Mucosa of gallbladder (tissue), 1 donor: ENCODE data around the gene SCRN3. TPM values are rescaled to one million over a fixed set of nuclear protein-coding genes. Genes with fewer than 3 reads are reported as not detected.

Experiments
- total RNA-seq: library from RNA; stranded (reverse); gene quantifications from one replicate; pipeline ENCODE4 v1.2.1, GENCODE V29; 2021
- donor health status: DM: no; HTN: no; CAD: no.

Gene SCRN3
- total RNA-seq, 1 donor from 2014 or later: 26.4 TPM

Other genes starting within 250 kb of the SCRN3 start
- gene OLA1, start 147.2 kb upstream of the SCRN3 start, total RNA-seq: 67.6 TPM
- gene SP9, start 60.8 kb upstream of the SCRN3 start, total RNA-seq: not detected
- gene GPR155, start 91.3 kb downstream of the SCRN3 start, total RNA-seq: 11.7 TPM
- 64.9 TPM for gene WIPF1, start 202.1 kb downstream of the SCRN3 start, total RNA-seq